Upper lobe of left lung (tissue), 4 donors: Measurements from ENCODE around the gene DEFB113.

Source experiments
- POLR2A ChIP-seq, 4 donors: fragments of 450-650 bp; IDR thresholded peaks; one replicate each; pipeline ENCODE4 v1.5.1; 2016 to 2017; ENCODE audit warnings: antibody characterized with exemption in 4 of 4, mild to moderate bottlenecking in 2 of 4
- POLR2AphosphoS5 ChIP-seq, 2 donors: sonication (generic); formaldehyde crosslinking; IDR thresholded peaks; one replicate each; pipeline ENCODE4 v1.5.1; 2017; ENCODE audit warnings: antibody characterized with exemption in 2 of 2
- TF ChIP-seq, protein P1 (sequence below), 6 experiments: fragments of 450-650 bp in 4 of 6; fragments of 200-600 bp in 2 of 6; sonication (generic) in 2 of 6; IDR thresholded peaks; one replicate each; pipeline ENCODE4 v1.5.1; 2016 to 2019; ENCODE audit warnings: antibody characterized with exemption in 6 of 6

DNA sequence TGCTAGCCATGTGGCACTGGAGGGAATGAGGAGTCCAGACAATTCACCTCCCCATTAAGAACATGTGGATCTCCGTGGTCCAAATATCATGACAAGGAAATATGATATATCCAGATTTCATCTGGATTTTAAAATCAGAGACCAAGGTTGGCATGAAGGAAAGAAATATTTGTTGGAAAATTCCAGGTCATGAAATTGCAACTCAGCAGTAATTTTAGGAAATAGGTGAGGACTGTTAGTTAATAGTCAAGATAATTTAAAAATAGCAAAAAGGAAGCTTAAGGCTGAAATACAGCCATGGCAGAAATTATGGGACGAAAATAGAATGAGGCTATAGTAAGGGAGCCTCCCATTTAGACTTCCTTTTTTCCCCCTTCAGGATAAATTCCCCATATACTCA is 32.4 kb downstream of the DEFB113 start:
- TF ChIP-seq, protein P1, sequence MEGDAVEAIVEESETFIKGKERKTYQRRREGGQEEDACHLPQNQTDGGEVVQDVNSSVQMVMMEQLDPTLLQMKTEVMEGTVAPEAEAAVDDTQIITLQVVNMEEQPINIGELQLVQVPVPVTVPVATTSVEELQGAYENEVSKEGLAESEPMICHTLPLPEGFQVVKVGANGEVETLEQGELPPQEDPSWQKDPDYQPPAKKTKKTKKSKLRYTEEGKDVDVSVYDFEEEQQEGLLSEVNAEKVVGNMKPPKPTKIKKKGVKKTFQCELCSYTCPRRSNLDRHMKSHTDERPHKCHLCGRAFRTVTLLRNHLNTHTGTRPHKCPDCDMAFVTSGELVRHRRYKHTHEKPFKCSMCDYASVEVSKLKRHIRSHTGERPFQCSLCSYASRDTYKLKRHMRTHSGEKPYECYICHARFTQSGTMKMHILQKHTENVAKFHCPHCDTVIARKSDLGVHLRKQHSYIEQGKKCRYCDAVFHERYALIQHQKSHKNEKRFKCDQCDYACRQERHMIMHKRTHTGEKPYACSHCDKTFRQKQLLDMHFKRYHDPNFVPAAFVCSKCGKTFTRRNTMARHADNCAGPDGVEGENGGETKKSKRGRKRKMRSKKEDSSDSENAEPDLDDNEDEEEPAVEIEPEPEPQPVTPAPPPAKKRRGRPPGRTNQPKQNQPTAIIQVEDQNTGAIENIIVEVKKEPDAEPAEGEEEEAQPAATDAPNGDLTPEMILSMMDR (IDR thresholded peaks at IDR 0.05): no peak
- TF ChIP-seq POLR2AphosphoS5 (IDR thresholded peaks at IDR 0.05) (no peak), POLR2A (IDR thresholded peaks at IDR 0.05) (no peak)
